GM23248 (cell line): ENCODE results near the gene IGF2BP3.

Source experiments
- EZH2 ChIP-seq: fragments of 200-600 bp; sonication (generic); IDR thresholded peaks from 2 replicates; pipeline ENCODE4 v1.6.1; 2018; ENCODE audit warnings: antibody characterized with exemption, mild to moderate bottlenecking; ENCODE audit not compliant: insufficient read depth, poor library complexity, severe bottlenecking
- EZH2phosphoT487 ChIP-seq: fragments of 200-600 bp; sonication (generic); IDR thresholded peaks from 2 replicates; pipeline ENCODE4 v1.6.1; 2018; ENCODE audit warnings: antibody characterized with exemption, moderate library complexity, mild to moderate bottlenecking, low read depth; ENCODE audit not compliant: insufficient read depth

DNA sequence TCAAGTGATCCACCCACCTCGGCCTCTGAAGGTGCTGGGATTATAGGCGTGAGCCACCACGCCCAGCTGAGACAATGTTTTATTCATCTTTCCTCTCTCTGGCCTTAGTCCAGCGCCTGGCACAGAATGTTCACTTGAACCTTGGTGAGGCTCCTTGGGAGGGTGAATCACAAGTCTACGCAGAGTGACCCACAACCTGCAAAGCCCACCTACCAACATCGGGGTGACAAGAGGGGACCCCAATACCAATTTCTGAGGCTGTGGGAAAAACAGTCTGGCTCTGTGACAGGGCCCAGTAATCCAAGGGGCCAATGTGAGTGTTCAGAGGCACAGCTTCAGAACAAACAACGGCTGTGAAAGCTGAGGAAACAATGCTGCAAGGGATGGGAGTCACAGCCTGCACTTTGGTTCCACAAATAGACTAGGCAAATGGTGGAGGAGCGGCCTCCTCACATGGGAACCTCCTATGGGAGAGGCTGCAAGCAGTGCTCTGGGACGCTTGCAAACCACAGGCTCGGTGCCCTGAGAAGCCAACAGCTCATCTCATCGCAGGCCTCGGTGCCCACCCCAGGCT lies 176.7 kb downstream of the IGF2BP3 start:
- TF ChIP-seq EZH2 (no peak), EZH2phosphoT487 (no peak)
